IMR-90 (cell line): Measurements from ENCODE around the gene CABP5. TPM values are rescaled to one million over a fixed set of nuclear protein-coding genes. Genes with fewer than 3 reads are reported as not detected.

Source experiments
- ATAC-seq: fragments of 200-7000 bp; cut with Tn5 transposase; 2 replicates; pipeline ENCODE4 v1.9.1; 2020; ENCODE audit warnings: low read depth, mild to moderate bottlenecking, moderate library complexity
- BruUV-seq: library from RNA; stranded (reverse); fragments of 400-500 nt; replicated peaks from 2 replicates; lab custom pipeline; 2021; lab: Mats Ljungman, UMichigan
- CTCF ChIA-PET: fragments of 300-600 bp; formaldehyde crosslinking; extraction: SDS; loops from one replicate; lab custom pipeline; 2021; ENCODE audit warnings: antibody characterized with exemption; lab: Yijun Ruan, JAX
- POLR2A ChIA-PET: fragments of 300-600 bp; sonication (Branson Sonifier 250); formaldehyde crosslinking; loops from one replicate; lab custom pipeline; 2022; ENCODE audit warnings: antibody characterized with exemption; ENCODE audit not compliant: unreplicated experiment; lab: Charles Lee
- DNase-seq: peaks from one replicate; pipeline ENCODE4 v3.0.0; 2013
- H2AFZ ChIP-seq: replicated peaks from 2 replicates; pipeline ENCODE3; 2013; ENCODE audit warnings: low read length, mild to moderate bottlenecking; ENCODE audit not compliant: poor library complexity
- H2AK5ac ChIP-seq: 2 replicates; pipeline ENCODE4 v1.6.1; 2013; ENCODE audit warnings: low read depth, low read length, inconsistent platforms
- H2AK9ac ChIP-seq: replicated peaks from 2 replicates; pipeline ENCODE3; 2013; ENCODE audit warnings: mild to moderate bottlenecking, low read depth, low read length, moderate library complexity; ENCODE audit not compliant: poor library complexity
- H2BK120ac ChIP-seq: 2 replicates; pipeline ENCODE4 v1.6.1; 2013; ENCODE audit warnings: low read depth, low read length, inconsistent platforms
- H2BK15ac ChIP-seq: 3 replicates; pipeline ENCODE4 v1.6.1; 2013; ENCODE audit warnings: low read depth, low read length, inconsistent platforms
- H2BK20ac ChIP-seq: 2 replicates; pipeline ENCODE4 v1.6.1; 2013; ENCODE audit warnings: low read depth, mild to moderate bottlenecking, inconsistent platforms, low read length, moderate library complexity
- H2BK5ac ChIP-seq: 2 replicates; pipeline ENCODE4 v1.6.1; 2013; ENCODE audit warnings: mild to moderate bottlenecking, low read depth, low read length, inconsistent platforms; ENCODE audit not compliant: poor library complexity, severe bottlenecking
- H3K14ac ChIP-seq: replicated peaks from 2 replicates; pipeline ENCODE4 v1.6.1; 2013; ENCODE audit warnings: low read depth, low read length, inconsistent platforms
- H3K18ac ChIP-seq: 2 replicates; pipeline ENCODE4 v1.6.1; 2013; ENCODE audit warnings: low read depth, low read length, control low read depth
- H3K23ac ChIP-seq: 2 replicates; pipeline ENCODE4 v1.6.1; 2013; ENCODE audit warnings: low read depth, low read length, inconsistent platforms
- H3K27ac ChIP-seq: 2 replicates; pipeline ENCODE4 v1.5.1; 2013; ENCODE audit warnings: mild to moderate bottlenecking, control low read depth, low read length; ENCODE audit not compliant: insufficient read depth
- H3K27me3 ChIP-seq: 2 replicates; pipeline ENCODE4 v1.6.1; 2013; ENCODE audit warnings: low read length; ENCODE audit not compliant: control insufficient read depth, insufficient read depth
- H3K36me3 ChIP-seq: 2 replicates; pipeline ENCODE4 v1.6.1; 2013; ENCODE audit warnings: low read length, mixed read lengths; ENCODE audit not compliant: control insufficient read depth, insufficient read depth
- H3K4ac ChIP-seq: 2 replicates; pipeline ENCODE4 v1.6.1; 2013; ENCODE audit warnings: low read depth, low read length, inconsistent platforms
- H3K4me1 ChIP-seq: 2 replicates; pipeline ENCODE4 v1.6.1; 2013; ENCODE audit warnings: low read length, mixed read lengths; ENCODE audit not compliant: control insufficient read depth, insufficient read depth
- H3K4me2 ChIP-seq: 2 replicates; pipeline ENCODE4 v1.6.1; 2013; ENCODE audit warnings: low read depth, mild to moderate bottlenecking, control low read depth, low read length, moderate library complexity
- H3K4me3 ChIP-seq: 2 replicates; pipeline ENCODE4 v1.5.1; 2013; ENCODE audit warnings: low read depth, mild to moderate bottlenecking, control low read depth, low read length, moderate library complexity; ENCODE audit not compliant: insufficient read depth
- H3K56ac ChIP-seq: 2 replicates; pipeline ENCODE4 v1.6.1; 2013; ENCODE audit warnings: low read length, inconsistent platforms; ENCODE audit not compliant: insufficient read depth; ENCODE audit errors: extremely low read depth
- H3K79me1 ChIP-seq, 2 experiments: 2 replicates each; pipeline ENCODE4 v1.6.1; 2013; ENCODE audit warnings: low read length in 2 of 2, inconsistent platforms in 1 of 2, low read depth in 1 of 2
- H3K9ac ChIP-seq: 2 replicates; pipeline ENCODE4 v1.6.1; 2013; ENCODE audit warnings: low read depth, low read length, control low read depth
- H3K9me1 ChIP-seq: 2 replicates; pipeline ENCODE4 v1.6.1; 2013; ENCODE audit warnings: low read length, inconsistent platforms; ENCODE audit not compliant: insufficient read depth
- H3K9me3 ChIP-seq: 2 replicates; pipeline ENCODE4 v1.6.1; 2013; ENCODE audit warnings: low read length; ENCODE audit not compliant: control insufficient read depth, insufficient read depth
- H4K20me1 ChIP-seq: 2 replicates; pipeline ENCODE4 v1.6.1; 2013; ENCODE audit warnings: low read length, inconsistent platforms; ENCODE audit not compliant: insufficient read depth
- H4K5ac ChIP-seq: 2 replicates; pipeline ENCODE4 v1.6.1; 2013; ENCODE audit warnings: mild to moderate bottlenecking, low read depth, low read length, control low read depth
- H4K8ac ChIP-seq, 2 experiments: 2 replicates each; pipeline ENCODE4 v1.6.1; 2013; ENCODE audit warnings: low read depth in 2 of 2, low read length in 2 of 2, control low read depth in 1 of 2, inconsistent platforms in 1 of 2
- H4K91ac ChIP-seq: 2 replicates; pipeline ENCODE4 v1.6.1; 2013; ENCODE audit warnings: low read depth, low read length, inconsistent platforms; ENCODE audit not compliant: insufficient read depth
- BHLHE40 ChIP-seq: fragments of 150-350 bp; IDR thresholded peaks from 2 replicates; pipeline ENCODE4 v1.6.1; 2016; ENCODE audit warnings: mild to moderate bottlenecking, low read depth, low read length
- CEBPB ChIP-seq: IDR thresholded peaks from 2 replicates; pipeline ENCODE4 v1.6.1; 2012; ENCODE audit warnings: low read depth, low read length, improper control_type of control experiment
- CHD1 ChIP-seq: IDR thresholded peaks from 2 replicates; pipeline ENCODE4 v1.6.1; 2012; ENCODE audit warnings: low read depth, low read length, improper control_type of control experiment
- FOS ChIP-seq: fragments of 150-350 bp; IDR thresholded peaks from 2 replicates; pipeline ENCODE4 v1.6.1; 2016; ENCODE audit warnings: low read depth, low read length
- MAZ ChIP-seq: IDR thresholded peaks from 2 replicates; pipeline ENCODE4 v1.6.1; 2012; ENCODE audit warnings: low read depth, mild to moderate bottlenecking, low read length, improper control_type of control experiment, moderate library complexity, borderline replicate concordance
- NFE2L2 ChIP-seq: fragments of 150-350 bp; IDR thresholded peaks from 2 replicates; pipeline ENCODE4 v1.6.1; 2016; ENCODE audit warnings: low read depth, mild to moderate bottlenecking, low read length
- POLR2A ChIP-seq: IDR thresholded peaks from 2 replicates; pipeline ENCODE4 v1.6.1; 2012; ENCODE audit warnings: mild to moderate bottlenecking, low read depth, low read length
- RFX5 ChIP-seq: IDR thresholded peaks from 2 replicates; pipeline ENCODE4 v1.8.0; 2012; ENCODE audit warnings: low read depth, mild to moderate bottlenecking, low read length, moderate library complexity
- WGBS, 2 experiments: methylation state at CpG; one replicate each; pipeline versions ENCODE4 v1.1.5 to v1.1.7; 2013; ENCODE audit warnings: missing lambda C conversion rate in 2 of 2; ENCODE audit not compliant: insufficient read length in 1 of 2; ENCODE audit errors: extremely low coverage in 2 of 2; 5-methylcytosine and 5-hydroxymethylcytosine counted together
- dilution Hi-C: fragments of 300-500 bp; cut with HindIII; formaldehyde crosslinking; loops from one replicate; pipeline ENCODE4 v1.14.3; 2018; ENCODE audit warnings: low sequenced_read_pairs; ENCODE audit not compliant: unreplicated experiment
- in situ Hi-C: fragments of 300-500 bp; cut with MboI; formaldehyde crosslinking; loops from 3 replicates; pipeline ENCODE4 v1.14.3; 2019; ENCODE audit warnings: low sequenced_read_pairs, inconsistent platforms, mixed read lengths
- intact Hi-C: fragments of 100-400 bp; cut with micrococcal nuclease; formaldehyde crosslinking; loops from 2 replicates; pipeline ENCODE4 v1.10.0; 2022
- polyA plus RNA-seq, 3 experiments: library from polyadenylated mRNA; depleted of rRNA; stranded (reverse); fragments of >200 nt; gene quantifications; 2 replicates each; pipeline ENCODE4 v1.2.3, GENCODE V29; 2012; ENCODE audit warnings: low replicate concordance in 1 of 3
- total RNA-seq: library from RNA; depleted of rRNA; stranded (reverse); fragments of >200 nt; gene quantifications from 2 replicates; pipeline ENCODE4 v1.2.3, GENCODE V29; 2012
- TF ChIP-seq, protein P1 (sequence below): conservative IDR thresholded peaks from 2 replicates; pipeline ENCODE4 v1.5.1; 2012; ENCODE audit warnings: mild to moderate bottlenecking, low read depth, low read length, improper control_type of control experiment
- TF ChIP-seq, protein P2 (sequence below): fragments of 150-350 bp; IDR thresholded peaks from 2 replicates; pipeline ENCODE4 v1.6.1; 2017; ENCODE audit warnings: mild to moderate bottlenecking, antibody characterized with exemption, low read length, low read depth

Gene CABP5
- total and polyA plus RNA-seq, 2 of the 4 experiments (the other 2 are of a cell fraction), result not detected

DNA sequence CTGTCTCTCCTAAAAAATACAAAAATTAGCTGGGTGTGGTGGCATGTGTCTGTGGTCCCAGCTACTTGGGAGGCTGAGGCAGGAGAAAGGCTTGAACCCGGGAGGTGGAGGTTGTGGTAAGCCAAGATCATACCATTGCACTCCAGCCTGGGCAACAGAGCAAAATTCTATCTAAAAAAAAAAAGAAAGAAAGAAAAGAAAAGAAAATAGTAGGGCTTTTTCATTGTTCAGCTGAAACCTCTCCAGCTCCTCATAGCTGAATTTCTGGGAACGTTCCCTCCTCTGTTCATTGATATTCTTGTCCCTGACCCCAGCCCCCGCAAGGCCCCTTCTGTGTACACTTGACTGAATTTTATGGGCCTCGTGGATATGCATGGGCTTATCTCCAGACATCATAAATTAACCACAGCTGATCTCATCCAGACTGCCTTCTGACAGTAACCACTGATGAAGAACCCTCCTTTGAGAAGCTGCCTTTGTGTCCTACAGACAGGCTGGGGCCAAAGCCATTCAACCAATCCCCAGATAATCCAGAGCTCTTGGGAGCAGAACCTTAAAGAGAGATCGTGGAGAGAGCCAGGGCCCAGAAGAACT, 49.6 kb downstream of the CABP5 start, which contains the start of gene ELSPBP1:
Gene ELSPBP1, plus strand, starts transcription at position 424 of the 594 bp plus-strand sequence. CDS start 14,036 bp downstream, outside the sequence.
- H3K18ac ChIP-seq, result no peak within 1 kb of the TSS
- no peak within 1 kb of the TSS for H3K9ac ChIP-seq
- no peaks in the 10 kb centered on the region for H4K20me1 ChIP-seq
- 20% methylated on average over 2 of the region's 5 CpGs; no CpG with 5 or more reads in 1 of the 2 experiments for WGBS, 2 experiments
- dilution Hi-C loops (no loop called here), intact Hi-C loops (no loop called here), in situ Hi-C loops (no loop called here)
- ATAC-seq (no peak), DNase-seq (no peak)
- H3K9me1 ChIP-seq, result no peaks in the 10 kb centered on the region
- no peaks in the 10 kb centered on the region for H3K4me1 ChIP-seq
- CTCF ChIA-PET, result no interaction called here
- H4K8ac ChIP-seq, result no peak within 1 kb of the TSS
- no peak within 1 kb of the TSS for H4K5ac ChIP-seq
- no peak within 1 kb of the TSS for H2AK9ac ChIP-seq
- H3K56ac ChIP-seq, result no peak within 1 kb of the TSS
- no peak within 1 kb of the TSS for H2BK5ac ChIP-seq
- H3K14ac ChIP-seq, result no peak within 1 kb of the TSS
- H3K36me3 ChIP-seq, result no peaks in the 10 kb centered on the region
- no peak within 1 kb of the TSS for H3K4me2 ChIP-seq
- no peak within 1 kb of the TSS for H2AFZ ChIP-seq
- H2AK5ac ChIP-seq, result no peak within 1 kb of the TSS
- H3K79me1 ChIP-seq, result no peaks in the 10 kb centered on the region
- no peak within 1 kb of the TSS for H2BK20ac ChIP-seq
- H3K27me3 ChIP-seq, result peaks cover 3% of the 10 kb centered on the region; the same call in 1 of the 2 replicates
- no peak within 1 kb of the TSS for H2BK15ac ChIP-seq
- no peak within 1 kb of the TSS for H2BK120ac ChIP-seq
- H3K4ac ChIP-seq, result no peak within 1 kb of the TSS
- BruUV-seq, result no TSS peak
- H3K23ac ChIP-seq, result no peak within 1 kb of the TSS
- H3K27ac ChIP-seq, result no peak within 1 kb of the TSS
- H3K4me3 ChIP-seq, result no peak within 1 kb of the TSS
- no peak within 1 kb of the TSS for H4K91ac ChIP-seq
- H3K9me3 ChIP-seq, result no peaks in the 10 kb centered on the region
- POLR2A ChIA-PET, result no interaction called here
- TF ChIP-seq RFX5, result no peak
- TF ChIP-seq POLR2A, result no peak
- no peak for TF ChIP-seq CEBPB
- no peak for TF ChIP-seq MAZ
- TF ChIP-seq, protein P1, sequence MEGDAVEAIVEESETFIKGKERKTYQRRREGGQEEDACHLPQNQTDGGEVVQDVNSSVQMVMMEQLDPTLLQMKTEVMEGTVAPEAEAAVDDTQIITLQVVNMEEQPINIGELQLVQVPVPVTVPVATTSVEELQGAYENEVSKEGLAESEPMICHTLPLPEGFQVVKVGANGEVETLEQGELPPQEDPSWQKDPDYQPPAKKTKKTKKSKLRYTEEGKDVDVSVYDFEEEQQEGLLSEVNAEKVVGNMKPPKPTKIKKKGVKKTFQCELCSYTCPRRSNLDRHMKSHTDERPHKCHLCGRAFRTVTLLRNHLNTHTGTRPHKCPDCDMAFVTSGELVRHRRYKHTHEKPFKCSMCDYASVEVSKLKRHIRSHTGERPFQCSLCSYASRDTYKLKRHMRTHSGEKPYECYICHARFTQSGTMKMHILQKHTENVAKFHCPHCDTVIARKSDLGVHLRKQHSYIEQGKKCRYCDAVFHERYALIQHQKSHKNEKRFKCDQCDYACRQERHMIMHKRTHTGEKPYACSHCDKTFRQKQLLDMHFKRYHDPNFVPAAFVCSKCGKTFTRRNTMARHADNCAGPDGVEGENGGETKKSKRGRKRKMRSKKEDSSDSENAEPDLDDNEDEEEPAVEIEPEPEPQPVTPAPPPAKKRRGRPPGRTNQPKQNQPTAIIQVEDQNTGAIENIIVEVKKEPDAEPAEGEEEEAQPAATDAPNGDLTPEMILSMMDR, result no peak
- TF ChIP-seq BHLHE40, result no peak
- TF ChIP-seq NFE2L2, result no peak
- no peak for TF ChIP-seq FOS
- TF ChIP-seq, protein P2, sequence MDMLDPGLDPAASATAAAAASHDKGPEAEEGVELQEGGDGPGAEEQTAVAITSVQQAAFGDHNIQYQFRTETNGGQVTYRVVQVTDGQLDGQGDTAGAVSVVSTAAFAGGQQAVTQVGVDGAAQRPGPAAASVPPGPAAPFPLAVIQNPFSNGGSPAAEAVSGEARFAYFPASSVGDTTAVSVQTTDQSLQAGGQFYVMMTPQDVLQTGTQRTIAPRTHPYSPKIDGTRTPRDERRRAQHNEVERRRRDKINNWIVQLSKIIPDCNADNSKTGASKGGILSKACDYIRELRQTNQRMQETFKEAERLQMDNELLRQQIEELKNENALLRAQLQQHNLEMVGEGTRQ, result no peak
- TF ChIP-seq CHD1, result no peak
